GM21515 (cell line): ENCODE results near the gene UBN1.
A peak's percentile ranks its signal among the peaks of the same experiment; 100 is the strongest.

Experiments
- ATAC-seq: cut with Tn5 transposase; IDR thresholded peaks from one replicate; pipeline ENCODE4 v1.9.1; 2021; ENCODE audit not compliant: unreplicated experiment

Gene UBN1, protein sequence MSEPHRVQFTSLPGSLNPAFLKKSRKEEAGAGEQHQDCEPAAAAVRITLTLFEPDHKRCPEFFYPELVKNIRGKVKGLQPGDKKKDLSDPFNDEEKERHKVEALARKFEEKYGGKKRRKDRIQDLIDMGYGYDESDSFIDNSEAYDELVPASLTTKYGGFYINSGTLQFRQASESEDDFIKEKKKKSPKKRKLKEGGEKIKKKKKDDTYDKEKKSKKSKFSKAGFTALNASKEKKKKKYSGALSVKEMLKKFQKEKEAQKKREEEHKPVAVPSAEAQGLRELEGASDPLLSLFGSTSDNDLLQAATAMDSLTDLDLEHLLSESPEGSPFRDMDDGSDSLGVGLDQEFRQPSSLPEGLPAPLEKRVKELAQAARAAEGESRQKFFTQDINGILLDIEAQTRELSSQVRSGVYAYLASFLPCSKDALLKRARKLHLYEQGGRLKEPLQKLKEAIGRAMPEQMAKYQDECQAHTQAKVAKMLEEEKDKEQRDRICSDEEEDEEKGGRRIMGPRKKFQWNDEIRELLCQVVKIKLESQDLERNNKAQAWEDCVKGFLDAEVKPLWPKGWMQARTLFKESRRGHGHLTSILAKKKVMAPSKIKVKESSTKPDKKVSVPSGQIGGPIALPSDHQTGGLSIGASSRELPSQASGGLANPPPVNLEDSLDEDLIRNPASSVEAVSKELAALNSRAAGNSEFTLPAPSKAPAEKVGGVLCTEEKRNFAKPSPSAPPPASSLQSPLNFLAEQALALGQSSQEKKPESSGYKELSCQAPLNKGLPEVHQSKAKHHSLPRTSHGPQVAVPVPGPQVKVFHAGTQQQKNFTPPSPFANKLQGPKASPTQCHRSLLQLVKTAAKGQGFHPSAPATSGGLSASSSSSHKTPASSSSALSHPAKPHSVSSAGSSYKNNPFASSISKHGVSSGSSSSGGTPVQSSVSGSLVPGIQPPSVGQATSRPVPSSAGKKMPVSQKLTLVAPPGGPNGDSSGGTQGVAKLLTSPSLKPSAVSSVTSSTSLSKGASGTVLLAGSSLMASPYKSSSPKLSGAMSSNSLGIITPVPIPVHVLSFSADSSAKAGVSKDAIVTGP (N-terminal part only)

DNA sequence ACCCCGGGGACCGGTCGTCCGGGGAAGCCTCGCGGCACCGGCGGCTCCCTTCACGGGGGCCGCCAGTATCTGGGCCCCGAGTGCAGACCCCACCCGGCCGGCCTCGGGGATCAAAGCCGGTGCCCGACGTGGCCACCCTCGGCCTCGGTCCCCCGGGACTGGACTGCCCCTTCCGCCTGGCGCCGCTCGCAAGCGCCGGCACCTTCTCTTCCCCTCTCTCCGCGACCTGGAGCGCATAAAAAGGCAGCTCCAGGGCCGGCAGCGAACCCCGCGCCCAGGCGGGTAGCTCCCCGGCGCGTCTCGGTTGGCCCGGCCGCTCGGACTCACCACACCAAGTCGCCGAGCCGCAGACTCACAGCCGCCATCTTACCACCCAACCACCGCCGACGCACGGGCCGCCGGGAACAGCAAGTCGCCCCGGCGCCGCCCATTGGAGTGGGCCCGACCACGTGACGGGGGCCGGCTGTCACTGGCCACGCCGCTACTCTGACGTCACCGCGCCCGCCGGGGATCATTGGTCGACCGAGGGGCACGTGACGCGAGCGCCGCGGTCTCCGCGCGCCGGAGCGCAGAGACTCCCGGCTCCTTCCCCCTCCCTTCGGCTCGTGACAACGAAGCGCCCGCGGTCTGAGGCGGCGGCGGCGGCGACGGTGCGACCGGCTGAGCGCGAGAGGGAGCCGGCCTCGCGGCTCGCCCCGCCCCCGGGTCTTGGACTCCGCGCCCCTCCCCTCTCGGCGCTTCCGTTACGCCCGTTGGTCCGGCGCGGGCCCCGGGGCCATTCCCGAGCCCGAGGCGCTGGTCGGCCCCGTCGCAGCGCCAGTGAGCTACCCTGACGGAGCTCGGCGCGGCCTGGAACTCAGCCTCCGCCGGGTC lies at the start of gene UBN1, which contains the start of gene GLYR1:
Gene UBN1 (plus strand): TSS at position 581 of the 873 bp plus-strand sequence. CDS start 5,437 bp downstream, outside the sequence.
Gene GLYR1 (minus strand): TSS at position 388 of the 873 bp plus-strand sequence. CDS start 23 bp downstream, at position 365.
- peak; percentile 82 for ATAC-seq

DNA sequence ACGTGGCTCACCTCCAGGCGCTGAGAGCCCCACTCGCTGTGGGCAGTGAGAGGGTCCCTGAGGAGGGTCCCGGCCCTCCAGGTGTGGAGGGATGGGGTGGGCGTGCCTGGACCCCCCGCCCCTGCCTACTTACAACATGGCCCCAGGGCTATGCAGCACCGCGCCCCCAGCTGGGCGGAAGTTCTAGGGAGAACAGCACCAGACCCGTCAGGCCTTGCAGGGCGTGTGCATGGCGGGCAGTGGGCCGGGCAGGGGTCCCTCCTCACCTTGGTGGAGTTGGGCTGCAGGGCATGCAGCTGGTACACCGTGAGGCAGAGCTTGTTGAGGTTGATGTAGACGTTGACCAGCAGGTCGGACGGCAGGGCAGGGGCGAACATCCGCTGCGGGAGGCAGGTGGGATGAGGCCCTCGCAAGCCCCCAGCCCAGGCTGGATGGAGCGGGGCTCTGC lies 49.5 kb upstream of the UBN1 start:
- ATAC-seq, result no peak

DNA sequence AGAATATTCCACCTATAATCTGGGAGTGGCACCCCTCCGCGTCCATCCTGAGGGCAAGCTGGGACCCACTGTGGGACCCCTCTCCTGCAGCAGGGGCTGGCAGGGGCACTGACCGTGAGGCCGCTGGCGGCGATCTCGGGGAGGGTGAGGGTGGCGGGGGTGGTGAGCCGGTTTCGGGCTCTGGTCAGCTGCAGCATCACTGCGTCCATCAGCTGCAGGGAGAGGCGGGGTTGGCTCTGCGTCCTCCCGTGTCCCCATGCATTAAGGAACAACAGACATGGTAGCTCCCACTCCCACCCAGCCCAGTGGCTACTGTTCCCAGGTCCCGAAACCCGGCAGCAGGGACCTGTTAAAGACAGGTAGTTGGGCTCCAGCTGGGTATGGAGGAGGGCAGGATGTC lies 48.8 kb upstream of the UBN1 start:
- no peak for ATAC-seq

DNA sequence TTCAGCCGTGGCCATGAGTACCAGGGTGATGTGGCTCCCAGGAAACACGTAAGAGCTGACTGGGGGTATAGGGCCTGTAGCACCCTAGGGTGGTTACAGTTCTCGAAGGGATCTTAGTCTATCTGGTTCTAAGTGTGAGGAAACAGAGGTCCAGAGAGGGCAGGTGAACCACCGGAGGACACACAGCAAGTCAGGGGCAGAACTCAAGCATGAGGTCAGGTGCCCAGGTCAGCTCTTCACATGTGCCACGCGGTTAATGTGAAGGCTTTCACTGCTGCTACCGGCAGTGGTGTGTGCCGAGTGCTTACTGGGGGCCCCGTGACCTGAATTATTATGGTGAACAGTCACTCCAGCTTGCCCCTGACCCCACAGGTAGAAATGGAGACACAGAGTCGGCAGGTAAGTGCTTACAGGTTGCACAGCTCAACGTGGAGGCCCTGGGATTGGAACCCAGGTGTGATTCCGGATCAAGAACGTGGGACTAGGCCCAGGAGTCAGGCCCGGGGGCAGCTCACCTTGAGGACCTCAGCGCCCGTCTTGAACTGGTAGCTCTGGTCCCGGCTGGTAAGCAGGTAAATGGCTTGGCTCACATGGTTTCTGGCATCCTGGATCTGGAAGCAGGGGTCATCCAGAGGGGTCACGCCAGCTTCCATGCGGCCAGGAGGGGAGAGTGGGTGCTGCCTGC lies 48.0 kb upstream of the UBN1 start:
- no peak for ATAC-seq

DNA sequence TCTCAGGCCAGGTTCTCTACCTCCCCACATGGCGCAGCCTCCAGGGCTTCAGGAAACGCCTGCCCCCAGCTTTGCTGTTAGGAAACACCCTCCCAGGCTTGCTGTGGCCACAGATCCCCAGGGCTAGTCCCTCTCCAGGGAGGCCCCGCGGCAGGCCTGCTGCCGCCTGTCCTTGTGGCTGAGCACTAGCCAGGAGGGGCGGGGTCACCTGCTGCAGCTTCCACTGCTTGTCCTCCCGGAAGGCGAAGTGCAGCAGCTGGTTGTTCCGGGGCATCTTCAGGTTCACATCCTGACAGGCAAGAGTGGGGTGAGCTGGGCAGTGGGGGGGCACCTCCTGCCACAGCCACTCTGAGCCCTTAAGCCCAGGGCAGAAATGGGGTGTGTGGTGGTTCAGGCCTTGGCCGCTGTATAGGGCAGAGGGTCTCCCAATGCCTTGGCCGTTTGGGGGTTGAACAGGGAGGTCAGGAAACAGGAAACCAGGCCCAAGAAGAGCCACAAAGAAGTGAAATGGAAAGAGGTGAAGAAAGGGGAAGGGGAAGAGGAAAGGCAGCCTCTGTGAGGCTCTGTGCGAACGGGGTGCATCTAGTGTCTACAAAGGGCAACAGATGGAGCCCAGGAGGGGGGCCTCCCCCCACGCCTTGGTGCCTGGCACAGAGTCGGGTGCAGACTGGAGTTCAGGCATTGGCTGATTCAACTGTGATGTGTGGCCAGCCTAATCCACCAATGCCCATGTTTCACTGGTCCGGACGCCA lies 46.8 kb upstream of the UBN1 start:
- no peak for ATAC-seq

DNA sequence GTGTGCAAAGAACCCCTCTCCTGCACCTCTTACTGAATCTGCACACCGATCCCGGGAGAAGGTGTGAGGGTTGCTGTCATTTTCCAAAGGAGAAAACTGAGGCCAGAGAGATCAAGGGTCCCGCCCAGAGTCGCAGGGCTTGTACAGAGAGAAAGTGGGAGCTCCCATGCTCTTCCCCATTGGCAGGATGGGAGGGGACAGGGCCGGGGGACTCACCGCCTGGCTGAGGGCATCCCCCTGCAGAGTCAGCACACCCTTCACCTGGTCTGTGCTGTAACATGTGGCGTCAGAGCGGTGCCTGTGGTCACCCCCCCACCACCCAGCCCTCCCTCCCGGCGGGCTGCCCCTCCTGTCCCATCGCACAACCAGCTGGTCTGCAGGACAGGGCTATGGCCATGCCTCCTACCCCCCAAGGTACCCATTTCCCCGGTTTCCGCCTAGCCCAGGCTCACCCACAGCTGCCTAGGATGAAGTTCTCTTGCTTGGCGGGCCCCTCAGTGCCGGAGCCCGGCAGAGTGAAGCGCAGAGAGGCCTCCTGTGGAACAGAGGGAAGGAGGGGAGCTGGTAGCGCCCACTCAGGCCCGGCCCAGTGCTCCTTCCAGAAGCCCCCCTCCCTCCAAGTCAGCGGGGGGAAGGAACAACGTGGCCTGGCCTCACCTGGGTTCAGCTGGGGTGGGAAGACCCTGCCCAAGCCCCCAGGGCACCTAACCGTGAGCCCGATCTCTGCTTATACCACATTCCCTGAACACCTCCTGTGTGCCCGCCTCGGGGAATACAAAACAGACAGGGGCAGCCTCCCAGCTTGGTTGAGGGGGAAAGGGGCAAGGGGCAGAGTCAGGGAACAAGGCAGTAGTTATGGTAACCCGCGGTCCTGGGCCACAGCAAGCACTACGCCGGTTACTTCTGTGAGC lies 46.0 kb upstream of the UBN1 start:
- no peak for ATAC-seq

DNA sequence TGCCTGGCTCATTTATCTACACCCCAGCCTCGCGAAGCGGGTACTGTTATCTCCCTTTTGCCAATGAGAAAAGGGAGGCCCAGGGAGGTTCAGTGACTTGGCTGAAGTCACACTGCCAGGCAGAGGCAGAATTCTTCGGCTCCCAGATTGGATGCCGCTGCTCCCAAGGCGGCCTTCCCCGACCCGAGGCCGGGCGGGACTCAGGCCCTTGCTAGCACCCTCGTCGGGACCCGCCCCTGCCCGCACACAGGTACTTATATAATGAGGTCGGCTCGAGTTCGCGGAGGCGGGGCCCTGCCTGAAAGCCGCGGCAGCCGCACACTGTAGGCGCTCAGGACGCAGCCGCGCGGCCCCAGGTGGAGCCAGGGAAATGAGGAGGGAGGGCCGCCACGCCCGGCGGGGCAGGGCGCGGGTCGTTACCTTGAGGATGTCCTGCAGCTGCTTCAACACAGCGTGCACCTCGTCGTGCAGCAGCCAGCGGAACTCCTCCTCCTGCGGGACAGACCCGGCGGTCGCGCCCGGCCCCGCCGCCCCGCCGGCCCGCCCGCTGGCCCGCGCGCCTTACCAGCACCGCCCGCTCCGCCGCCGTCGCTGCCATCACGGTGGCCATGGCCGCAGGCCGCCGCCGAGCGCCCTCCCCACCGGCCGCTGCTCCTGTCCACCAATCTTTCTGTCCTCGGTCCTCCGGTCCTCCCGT lies 45.2 kb upstream of the UBN1 start, which contains the start of gene ROGDI:
Gene ROGDI (minus strand): TSS at position 672 of the 697 bp plus-strand sequence. CDS start 62 bp downstream, at position 610.
- ATAC-seq, result peak; percentile 60

DNA sequence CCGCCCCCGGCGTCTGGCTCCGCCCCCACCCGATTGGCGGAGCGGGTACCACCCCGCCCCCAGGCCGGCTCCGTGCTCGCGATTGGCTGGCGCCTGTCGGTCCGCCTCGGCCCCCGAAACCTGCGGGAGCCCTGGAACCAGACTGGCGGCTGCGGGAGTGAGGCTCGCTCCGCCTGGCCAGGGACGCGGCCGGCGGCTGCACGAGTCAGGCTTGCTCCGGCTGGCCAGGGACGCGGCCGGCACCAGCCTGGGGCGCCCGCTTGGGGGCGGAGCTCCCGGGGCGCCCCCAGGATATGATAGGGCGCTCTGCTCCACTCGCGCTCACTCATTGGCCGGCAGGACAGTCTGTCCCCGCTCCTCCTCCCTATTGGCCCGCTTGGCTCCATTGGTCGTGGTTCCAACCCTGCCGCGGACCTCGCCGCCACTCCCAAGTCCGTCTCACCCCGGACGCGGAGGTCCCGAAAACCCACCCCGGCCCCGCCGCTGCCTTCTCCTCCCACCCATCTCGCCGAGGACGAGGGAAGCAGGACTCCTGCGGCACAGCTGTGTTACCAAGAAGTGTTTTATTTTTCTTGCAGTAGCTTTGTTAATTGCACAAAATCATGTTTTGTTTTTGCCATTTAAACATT lies 44.5 kb upstream of the UBN1 start:
- ATAC-seq, result peak; percentile 85

DNA sequence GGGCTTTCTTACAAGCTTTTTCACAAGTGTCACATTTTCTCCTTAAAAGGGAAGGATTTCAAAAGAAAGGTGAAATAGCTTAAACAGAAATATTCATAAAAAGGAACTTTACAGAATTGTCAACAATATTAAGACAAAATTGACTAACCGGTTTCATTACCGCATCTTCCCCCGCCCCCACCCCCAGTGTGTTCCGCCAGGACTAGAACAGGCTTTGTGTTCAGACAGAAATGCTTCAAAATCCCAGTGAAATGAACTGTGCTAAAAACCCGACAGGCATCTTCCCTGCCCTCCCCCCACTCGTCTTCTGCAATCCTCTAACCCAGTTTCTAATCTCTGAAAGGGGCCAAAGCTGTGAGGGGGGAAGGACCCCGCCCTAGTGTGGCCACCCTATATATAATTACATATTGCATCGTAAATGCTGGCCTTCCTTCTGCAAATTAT lies 43.9 kb upstream of the UBN1 start:
- ATAC-seq, result no peak

DNA sequence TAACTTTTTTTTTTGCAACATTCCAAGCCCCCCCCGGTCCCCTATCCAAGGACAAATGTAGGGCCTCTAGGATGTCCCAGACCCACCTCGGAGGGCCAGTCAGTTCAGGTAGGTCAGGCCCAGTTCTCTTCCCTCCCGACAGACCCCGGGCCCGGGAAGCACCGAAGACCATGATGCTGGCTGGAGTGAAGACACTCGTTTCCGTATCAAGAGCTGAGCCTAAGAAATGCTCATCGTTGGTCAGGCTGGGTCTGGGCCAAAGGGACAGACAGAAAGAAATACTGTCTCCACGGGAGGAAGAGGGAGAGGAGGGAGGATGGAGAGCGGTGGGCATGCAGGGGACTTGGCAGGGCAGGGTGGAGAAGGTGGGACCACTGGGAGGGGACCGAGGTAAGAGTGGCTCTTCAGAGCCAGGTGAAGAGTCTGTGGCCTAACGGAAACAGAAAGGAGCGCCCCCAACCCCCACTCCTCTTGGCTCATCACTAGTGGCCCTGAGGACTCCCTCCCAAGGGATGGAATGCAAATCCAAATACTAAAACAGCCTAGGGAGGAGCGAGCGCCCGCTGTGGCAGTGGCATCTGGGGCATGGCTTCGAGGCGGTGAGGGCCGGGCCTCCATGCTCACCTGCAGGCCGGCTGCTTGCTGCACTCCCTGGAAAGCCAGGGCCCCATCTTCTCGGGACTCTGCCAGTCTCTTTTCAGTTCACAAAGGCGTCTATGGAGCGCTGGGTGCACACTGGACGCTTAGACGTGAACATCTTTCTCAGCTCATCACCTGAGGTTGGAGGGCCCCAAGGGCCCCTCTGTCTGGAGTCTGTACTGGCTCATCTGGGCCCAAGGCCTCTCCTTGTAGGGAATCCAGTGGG lies 43.2 kb upstream of the UBN1 start:
- ATAC-seq, result no peak

DNA sequence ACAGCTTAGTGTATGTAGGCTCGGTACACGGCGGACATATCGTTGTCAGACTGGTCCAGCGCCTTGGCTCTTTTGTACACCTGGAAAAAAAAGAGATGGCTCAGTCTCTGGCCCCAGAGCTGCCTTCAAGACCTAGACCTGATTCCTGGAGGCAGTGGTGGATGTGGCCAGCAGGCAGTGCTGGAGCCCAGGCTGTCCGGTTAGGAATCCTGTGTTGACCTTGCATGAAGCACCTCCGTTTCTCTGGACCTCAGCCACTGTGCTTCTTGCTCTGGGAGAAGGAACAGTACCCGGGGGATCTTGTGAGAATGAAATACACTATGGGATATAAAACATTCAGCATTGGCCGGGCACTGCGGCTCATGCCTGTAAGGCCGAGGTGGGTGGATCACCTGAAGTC lies 42.0 kb upstream of the UBN1 start:
- ATAC-seq, result no peak

DNA sequence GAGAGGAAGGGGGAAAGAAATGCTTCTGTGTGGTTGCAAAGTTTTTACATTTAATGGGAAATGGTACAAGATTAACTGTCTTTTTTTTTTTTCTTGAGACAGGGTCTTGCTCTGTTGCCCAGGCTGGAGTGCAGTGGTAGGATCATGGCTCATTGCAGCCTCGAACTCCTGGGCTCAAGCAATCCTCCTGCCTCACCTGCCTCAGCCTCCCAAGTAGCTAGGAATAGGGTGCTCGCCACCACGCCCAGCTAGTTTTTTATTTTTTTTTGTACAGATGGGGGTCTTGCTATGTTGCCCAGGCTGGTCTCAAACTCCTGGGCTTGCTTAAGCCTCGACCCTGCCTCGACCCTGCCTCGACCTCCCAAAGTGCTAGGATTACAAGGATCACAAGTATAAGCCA lies 41.0 kb upstream of the UBN1 start:
- no peak for ATAC-seq

DNA sequence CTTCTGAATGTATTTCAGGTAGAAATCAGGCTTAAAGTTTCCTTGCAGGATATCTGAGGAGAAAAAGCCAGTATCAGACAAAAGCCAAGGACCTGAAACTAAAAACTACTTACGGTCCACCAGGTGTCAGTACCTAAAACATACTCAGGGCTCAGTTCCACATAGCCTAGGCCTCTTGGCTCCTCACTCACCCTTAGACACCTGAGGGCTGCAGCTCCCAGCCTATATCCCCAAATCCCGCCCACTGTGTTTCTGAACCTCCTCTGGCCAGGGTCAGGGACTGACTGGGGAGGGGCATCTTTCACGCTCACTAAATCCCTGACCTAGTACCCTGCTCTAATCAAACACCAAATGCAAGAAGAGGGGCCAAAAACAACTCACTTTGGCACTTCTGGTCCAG lies 36.0 kb upstream of the UBN1 start:
- ATAC-seq, result no peak

DNA sequence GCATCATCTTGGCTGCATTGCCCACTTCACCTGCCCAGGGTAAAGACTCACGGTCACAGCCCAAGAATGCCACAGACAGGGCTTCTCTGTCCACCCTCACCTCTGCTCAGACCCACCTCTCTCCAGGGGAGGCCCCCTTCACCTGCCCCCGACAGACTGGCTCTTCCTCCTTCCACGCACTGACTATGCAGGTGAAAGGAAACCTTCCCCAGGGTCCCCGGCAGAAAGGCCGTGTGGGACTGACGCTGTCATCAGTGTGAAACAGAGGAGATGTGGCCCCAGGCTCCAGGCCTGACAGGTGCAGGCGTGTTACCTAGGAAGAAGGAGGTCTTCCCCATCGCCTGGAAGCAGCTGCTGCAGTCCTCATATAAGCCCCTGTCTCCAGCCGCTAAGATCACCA lies 35.5 kb upstream of the UBN1 start:
- no peak for ATAC-seq

DNA sequence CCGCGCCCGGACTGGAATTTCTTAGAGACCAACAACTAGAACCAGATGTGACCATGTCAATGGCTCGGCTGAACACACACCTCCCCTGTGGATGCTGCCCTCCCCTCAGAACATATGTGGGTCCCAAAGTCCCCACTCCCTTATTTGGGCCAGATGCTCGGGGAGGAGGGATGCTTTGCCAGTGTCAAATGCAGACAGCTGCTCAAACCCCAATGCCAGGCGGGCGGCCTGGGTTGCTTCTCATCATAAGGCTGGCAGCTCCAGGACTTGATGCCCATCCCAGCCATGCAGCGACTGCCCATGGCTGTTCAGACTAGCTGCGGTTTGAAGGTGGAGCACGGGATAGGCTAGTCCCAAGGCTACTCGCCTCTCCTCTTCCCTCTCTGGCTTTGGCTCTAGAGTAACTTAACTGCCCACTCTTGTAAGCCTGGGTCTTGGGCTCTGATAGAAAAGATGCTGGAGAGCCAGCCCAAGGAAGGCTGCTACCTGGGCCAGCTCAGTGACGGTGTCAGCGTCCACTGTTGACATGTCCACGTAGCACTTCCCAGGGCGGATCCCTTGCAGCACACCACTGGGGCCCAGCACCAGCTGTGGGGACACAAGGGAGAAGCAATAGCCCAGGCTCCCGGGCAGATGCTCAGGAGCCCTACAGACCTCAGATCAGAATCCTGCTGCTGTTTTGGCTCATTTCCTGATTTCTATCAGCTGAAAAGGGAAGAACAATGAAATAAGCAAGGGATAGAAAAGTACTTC lies 33.9 kb upstream of the UBN1 start:
- ATAC-seq, result no peak
